Ramos (cell line): ENCODE results near the gene CNTN5.

ENCODE experiments used
- in situ Hi-C: fragments of 300-500 bp; cut with MboI; formaldehyde crosslinking; loops from one replicate; pipeline ENCODE4 v1.14.3; 2022; ENCODE audit warnings: low sequenced_read_pairs; ENCODE audit not compliant: unreplicated experiment

Gene CNTN5

DNA sequence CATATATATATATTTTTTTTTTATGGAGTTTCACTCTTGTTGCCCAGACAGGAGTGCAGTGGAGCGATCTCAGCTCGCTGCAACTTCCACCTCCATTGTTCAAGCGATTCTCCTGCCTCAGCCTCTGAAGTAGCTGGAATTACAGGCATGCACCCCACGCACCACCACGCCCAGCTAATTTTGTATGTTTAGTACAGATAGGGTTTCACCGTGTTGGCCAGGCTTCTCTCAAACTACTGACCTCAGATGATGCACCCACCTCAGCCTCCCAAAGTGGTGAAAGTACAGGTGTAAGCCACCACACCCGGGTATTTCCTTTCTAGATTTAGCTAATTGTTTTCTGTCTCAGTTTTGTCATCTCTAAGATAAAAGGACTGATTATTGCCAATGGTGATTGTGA, 821.1 kb downstream of the CNTN5 start:
- in situ Hi-C loops = no loop called here

DNA sequence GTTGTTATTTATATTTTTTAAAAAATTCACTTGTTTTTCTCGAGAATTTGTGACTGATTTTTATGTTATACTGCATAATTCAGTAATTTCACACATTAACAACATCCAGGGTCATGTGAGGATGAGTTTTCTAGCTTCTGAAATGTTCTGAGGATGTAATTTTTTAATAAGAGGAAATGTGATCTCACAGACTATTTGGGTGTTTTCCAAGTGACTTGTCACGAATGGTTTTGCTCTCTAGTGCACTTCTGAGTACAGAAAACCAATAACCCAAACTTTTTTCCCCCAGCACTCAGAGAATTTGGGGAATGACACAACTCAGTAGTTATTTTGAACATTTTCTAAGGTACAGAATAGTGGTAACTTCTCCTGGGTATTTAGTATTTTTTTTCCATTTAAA, 845.2 kb downstream of the CNTN5 start:
- in situ Hi-C loops = no loop called here

DNA sequence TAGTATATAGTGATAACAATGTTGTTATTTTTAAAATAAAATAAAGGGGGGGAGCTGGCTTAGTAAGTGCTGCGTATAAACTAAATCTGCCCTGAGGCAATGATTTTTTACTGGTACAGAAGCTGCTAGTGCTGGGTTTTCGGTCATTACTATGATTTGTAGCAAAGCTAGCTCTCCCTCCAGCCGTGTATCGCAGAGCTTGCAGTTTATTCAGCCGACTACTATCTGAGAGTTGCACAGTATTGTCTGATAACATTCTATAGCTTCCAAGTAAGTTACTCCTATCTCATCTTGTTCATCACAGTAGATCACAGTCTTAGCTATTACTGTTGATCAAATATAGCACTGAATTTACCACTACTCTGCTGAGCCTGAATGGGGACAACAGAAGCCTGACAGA, 860.9 kb downstream of the CNTN5 start:
- in situ Hi-C loops = no loop called here

DNA sequence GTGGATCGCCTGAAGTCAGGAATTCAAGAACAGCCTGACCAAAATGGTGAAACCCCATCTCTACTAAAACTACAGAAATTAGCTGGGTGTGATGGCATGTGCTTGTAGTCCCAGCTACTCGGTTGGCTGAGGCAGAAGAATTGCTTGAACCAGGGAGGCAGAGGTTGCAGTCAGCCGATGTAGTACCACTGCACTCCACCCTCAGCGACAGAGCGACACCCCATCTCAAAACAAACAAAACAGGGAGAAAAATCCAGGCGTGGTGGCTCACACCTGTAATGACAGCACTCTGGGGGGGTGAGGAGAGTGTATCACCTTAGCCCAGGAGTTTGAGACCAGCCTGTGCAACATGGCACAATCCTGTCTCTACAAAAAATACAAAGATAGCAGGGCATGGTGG, 864.0 kb downstream of the CNTN5 start:
- in situ Hi-C loops = no loop called here

DNA sequence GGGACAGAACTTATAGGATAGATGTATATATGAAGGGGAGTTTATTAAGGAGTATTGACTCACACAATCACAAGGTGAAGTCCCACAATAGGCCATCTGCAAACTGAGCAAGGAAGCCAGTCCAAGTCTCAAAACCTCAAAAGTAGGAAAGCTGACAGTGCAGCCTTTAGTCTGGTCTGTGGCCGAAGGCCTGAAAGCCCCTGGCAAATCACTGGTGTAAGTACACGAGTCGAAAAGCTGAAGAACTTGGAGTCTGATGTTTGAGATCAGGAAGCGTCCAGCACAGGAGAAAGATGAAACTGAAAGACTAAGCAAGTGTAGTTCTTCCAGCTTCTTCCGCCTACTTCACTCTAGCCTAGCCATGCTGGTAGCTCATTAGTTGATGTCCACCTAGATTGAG, 866.7 kb downstream of the CNTN5 start:
- in situ Hi-C loops = no loop called here

DNA sequence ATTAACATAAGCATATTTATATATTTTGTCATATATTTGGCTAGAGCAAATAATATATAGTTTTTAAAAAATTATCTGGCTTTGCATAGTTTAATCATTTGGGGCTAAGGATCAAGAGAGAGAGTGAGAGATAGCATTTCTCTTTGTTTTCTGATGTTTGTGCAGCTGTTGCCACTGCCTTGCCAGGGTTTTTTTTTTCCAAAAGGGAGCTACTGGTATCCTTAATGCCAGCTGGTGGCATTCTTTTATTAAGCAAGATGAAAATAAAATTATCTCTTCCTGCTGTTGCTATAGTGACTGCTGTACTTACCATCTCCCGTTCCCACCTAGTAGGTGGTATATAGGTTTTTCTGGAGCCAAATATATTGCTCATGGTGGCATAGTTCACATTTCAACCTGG, 873.1 kb downstream of the CNTN5 start:
- in situ Hi-C loops = no loop called here

DNA sequence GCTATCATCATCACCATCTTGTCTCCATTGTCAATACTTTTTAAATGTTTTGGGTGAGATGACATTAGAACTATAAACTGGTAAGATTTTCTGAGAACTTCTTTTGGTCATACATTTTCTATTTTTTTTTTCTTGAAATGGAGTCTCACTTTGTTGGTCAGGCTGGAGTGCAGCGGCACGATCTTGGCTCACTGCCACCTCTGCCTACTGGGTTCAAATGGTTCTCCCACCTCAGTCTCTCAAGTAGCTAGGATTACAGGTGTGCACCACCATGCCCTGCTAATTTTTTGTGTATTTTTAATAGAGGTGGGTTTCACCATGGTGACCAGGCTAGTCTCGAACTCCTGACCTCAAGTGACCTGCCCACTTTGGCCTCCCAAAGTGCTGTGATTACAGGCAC, 880.4 kb downstream of the CNTN5 start:
- in situ Hi-C loops = no loop called here

DNA sequence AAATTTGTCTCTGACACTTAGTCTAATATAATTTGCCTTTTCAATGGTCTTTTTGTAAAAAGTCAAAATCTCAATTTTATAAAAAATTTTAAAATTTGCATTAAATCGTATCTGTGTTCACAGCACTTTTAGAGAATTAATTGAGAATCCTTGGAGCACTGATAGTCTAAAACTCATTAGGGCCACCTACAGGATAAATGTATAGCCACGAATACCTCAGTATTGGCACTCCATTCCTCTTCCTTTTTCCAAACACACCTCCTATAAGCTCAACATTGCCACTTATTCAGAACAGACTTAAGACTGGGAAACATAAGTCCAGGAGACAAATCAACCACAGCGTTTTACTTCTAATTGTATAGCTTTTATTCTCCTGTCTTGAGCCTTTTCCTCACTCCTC, 890.4 kb downstream of the CNTN5 start:
- in situ Hi-C loops = no loop called here

DNA sequence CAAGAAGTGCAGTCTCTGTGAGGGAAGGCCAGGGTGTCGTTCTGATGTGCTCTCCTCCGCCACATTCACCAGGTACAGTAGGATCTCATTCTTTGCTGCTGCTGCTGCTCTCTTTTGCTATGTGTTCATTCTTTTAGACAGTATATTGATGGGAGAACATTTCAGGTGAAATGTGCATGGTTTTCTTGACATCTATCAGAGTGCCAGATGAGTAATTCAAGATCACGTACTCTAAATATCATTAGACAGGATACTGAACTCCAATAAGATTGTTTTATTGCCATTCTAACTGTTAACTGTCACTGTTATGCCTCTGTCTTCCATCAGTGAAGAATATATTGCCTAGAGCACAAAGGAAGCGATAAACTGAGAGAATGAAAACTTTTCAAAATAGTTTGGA, 895.3 kb downstream of the CNTN5 start:
- in situ Hi-C loops = no loop called here

DNA sequence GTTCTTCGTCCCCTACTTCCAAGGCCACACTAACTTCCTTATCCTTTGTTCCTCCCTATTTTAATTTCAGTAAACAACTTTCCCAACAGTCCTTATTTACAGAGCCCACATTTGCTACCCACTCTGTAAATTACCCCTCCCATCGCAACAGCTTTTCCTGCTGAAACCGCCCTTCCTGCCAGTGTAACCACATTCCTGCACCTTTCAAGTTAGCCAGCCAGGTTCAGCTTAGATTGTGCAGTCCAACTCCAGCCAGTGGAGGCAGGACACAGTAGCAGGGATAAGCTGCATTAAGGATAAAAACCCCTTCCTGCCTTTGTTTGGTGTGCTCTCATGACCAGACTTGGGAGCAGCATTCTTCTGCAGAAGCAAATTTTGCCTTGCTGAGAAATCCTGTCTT, 898.0 kb downstream of the CNTN5 start:
- in situ Hi-C loops = no loop called here

DNA sequence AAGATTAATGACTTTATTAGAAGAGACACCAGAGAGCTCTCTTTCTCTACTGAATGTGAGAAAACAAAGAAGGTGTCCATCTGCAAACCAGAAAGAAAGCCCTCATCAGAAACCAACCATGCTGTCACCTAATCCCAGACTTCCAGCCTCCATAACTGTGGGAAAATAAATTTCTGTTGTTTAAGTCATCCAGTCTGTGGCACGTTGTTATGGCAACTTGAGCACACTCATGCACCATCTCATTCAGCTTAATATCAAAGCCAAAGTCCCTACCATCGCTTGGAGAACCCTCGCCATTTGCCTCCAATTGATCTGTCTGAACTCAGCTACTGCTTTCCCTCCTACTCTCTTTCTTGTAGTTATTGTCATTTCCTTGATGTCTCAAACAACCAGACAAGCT, 900.2 kb downstream of the CNTN5 start:
- in situ Hi-C loops = no loop called here

DNA sequence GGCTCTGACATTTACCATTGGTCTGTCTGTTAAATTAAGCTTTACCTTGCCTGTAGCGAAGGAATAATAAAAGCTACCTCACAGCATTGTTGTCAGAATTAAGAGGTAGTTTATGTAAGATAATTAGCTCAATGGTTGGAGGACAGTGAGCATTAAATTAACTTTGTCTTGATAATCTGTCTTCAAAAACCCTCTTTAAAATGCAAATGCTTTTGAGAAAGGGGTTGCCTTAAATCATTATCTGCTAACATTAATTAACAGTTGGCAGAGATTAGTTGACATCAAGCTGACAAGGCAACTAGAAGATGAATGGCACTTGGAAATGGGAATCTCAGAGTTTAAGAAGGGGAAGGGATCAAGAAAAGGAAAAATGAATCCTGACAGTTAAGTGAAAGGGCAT, 905.2 kb downstream of the CNTN5 start:
- in situ Hi-C loops = no loop called here

DNA sequence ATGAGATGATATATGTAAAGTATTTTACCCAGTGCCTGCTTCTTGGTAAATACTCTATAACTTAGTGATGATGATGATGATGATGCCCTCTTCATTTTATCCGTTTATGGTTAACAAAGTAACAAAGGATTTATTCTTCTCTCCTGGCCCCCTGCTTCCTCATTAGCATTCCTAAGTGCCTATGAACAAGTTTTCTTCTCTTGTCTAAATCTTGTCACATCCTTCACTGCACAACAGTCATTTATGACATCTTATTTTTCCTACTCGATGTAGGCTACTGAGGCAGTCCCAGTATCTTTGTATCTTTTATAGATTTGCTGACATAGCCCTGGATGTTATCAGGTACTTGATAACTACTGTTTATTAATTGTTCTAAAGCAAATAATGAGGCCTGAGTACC, 911.9 kb downstream of the CNTN5 start:
- in situ Hi-C loops = no loop called here

DNA sequence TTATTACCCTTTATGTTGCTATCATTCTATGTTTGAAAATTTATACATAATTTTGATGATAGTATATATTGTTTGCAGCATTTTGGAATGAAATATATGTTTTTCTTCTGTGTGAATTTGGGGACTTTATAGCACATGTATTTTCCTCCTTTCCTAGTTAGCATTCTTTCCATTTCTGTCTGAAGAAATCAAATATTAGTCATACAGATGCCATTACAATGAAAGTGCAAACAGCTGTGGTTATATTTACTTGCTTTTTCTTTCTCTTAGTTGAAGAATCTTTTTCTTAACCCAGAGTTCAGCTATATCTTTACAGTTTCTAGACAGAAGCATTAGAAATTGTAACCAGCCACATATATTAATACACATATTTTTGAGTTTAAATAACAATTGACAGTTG, 913.3 kb downstream of the CNTN5 start:
- in situ Hi-C loops = no loop called here

DNA sequence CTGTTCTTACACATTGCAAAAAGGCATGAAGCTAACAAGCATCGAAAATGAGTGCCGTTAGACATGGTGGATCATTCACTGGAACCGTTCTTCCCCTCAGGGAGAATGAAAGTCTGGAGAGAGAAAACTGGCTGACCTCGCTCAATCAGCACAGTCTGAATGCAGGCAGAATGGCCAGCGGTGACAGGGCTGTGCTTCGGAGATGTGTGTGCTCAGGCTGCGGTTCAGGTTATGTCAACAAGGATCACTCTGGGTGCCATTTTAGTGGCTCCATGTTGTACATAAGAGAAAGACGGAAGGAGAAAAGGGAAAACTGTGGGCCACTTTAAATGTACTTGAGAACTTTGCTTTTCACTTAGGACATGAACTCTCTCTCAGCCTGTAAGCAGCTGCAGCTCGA, 916.6 kb downstream of the CNTN5 start:
- in situ Hi-C loops = no loop called here

DNA sequence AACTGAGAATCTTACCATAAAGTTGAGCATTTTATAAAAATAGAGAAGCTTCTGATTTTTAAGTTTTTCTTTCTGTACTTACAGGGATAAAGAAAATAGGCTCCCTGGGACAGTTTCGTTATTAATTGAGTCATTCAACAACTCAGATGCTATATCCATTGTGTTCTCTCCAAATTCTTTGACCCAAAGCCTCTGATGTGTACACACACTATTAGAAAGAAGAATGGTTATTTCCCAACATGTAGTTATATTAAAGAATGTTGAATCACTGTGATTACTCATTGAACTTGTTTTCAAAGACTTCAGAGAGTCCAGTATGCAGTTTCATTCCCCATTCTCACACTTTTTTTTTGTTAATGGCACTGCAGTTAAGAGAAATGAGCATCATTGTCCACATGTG, 932.1 kb downstream of the CNTN5 start:
- in situ Hi-C loops = no loop called here

DNA sequence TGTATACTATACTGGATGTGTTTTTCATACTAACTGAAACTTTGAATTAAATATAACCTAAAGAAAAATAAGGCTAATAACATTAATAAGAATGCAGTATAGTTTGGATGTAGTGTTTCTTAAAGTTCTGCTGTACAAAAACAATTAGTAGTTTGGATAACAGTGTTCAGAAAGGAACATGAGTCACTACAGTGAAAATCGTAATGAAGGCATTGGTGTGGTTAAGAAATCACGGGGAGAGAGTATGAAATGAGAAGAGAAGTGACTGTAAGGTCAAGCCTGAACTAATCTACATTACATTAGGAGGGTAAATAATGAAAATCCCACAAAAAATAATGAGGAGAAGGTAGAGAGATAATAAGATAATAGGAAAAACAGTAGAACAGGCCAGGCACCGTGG, 939.8 kb downstream of the CNTN5 start:
- in situ Hi-C loops = no loop called here

DNA sequence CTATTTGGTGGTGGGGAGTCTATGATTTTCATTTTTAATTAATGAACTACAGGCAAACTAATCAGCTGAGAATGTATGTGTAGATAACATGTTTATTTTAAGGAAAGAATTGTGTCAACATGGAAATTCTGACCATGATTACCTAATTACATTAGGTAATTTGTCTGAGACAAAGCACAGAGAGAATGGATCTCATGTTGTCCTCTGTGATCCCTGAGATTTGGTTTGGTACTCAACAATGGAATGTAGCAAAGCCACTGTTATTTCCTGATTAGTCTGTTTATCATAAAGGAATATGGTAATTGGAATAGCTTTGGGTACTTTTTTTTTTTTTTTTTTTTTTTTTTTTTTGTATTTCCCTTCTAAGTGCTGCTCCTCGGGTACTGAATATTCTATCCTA, 947.6 kb downstream of the CNTN5 start:
- in situ Hi-C loops = no loop called here

DNA sequence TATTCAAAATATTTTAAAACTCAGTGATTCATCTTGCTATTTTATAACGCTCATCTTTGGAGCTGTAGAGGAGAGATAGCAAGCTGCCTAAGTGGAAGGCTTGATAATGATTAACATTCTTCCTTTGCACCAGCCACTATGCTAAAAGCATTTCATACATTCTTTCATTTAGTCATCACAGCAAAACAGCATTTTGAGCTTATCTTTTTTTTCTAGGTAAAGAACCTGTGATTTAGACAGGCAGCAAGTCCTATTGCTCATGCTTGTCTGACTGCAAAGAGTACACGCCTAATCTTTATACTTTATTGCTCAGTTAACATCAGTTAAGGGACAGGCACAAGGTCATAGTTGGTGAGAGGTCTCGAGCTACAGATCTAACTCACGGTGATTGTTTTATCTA, 953.2 kb downstream of the CNTN5 start:
- in situ Hi-C loops = no loop called here

DNA sequence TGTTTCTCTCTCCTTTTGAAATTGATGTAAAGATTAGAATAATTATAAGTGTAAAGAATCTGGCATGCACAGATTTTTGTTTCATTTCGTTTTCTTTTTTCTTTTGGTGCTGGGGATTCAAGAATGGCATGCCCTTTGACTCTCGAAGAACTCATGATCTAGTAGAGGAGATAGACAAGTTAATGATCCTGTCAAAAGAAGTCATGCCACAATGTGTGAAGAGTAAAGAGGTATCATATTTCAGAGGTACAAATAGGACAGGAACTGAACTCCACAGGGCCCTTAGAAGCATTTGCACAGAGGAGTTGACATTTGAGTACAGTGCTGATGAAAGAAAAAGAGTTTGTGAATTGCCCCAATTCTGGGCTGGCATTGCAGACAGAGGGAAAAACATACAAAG, 958.3 kb downstream of the CNTN5 start:
- in situ Hi-C loops = no loop called here

DNA sequence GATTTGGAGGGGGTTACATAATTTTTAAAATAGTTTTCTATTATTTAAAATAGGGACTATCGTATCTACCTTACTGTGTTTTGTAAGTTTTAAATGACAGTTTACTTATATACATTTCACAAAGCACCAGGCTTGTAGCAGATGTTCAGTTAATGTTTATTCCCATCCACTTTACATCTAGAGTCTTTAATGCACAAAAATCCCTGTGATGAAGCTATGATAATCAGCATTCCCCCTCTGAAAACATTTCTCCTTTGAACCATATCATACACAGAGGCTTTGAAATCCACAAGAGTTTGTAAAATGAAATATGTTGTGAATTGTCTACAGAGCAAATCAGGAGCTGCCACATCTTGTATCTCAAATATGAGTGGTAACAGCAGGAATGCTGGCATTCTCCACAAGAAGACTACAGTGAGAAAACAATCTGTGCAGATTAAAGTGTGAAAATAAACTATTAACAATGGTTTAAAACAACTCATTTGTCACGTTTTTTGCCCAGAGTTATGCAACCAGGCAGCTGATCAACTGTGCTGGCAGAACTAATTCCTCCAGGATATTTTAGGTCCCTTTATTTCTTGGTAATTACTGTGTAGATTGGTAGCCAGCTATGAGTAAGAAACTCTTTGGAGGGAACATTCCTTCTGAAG, 967.2 kb downstream of the CNTN5 start:
- in situ Hi-C loops = no loop called here

DNA sequence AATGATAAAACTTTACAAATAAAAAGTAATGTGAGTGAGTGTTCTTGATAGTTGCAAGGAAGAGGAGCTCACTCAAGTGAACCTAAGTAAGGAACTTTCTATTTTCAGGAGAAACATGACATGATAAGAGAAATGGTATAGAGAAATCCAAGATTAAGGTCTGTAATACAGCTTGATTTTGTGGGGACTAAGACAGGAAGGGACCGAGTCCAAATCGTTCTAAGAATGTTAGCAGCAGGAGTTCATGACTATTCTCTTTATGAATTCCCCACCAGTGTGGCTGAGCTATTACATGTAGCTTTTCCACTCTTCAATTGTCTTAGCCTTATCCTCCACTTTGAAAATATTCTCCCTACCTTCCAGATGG, 967.7 kb downstream of the CNTN5 start:
- in situ Hi-C loops = no loop called here

DNA sequence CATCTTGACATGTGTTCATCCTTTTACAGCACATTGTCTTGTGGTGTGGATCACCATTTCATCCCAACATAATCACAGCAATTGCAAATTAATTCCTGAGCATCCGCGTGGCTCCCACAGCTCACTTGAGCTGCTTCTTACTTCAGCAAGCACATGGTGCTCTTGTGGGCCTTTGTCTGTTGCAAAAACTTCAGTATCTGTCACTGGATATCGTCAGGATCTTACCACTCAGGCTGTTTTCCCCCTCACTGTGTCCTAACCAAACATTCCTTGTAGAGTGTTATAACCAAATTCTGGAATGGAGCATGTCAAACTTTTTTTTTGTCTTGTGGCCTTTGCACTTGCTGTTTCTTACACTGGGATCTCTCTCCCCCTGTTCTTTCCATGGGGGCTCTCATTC, 983.2 kb downstream of the CNTN5 start:
- in situ Hi-C loops = no loop called here
